HL-60/S4 (cell line): ENCODE measurements around the gene NUSAP1.
"Not testable (repeated sequence)": the region's sequence is repeated elsewhere in the genome, so short reads cannot be mapped to it uniquely, and the experiment has no call there.

ENCODE experiments used
- in situ Hi-C: fragments of 300-500 bp; cut with MboI; formaldehyde crosslinking; loops from 2 replicates; pipeline ENCODE4 v1.14.3; 2022; ENCODE audit warnings: low sequenced_read_pairs

Gene NUSAP1

DNA sequence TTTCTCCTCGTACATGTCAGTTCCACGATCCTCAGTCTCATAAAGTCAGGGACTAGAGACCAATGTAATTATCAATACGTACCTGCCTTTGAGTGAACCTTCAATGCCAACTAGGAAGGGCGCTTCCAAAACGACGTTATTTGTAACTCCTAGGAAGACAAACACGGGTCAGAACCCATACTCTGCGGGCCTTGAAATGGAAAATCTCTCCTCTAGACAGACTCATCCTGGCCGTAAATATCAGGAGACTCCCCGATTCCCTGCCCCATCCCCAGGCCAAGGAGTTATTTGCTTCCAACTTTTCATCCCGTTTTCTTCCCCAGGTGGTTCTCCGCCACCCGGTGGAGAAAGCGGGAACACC lies 868 bp upstream of the NUSAP1 start:
- in situ Hi-C loops = no loop called here

DNA sequence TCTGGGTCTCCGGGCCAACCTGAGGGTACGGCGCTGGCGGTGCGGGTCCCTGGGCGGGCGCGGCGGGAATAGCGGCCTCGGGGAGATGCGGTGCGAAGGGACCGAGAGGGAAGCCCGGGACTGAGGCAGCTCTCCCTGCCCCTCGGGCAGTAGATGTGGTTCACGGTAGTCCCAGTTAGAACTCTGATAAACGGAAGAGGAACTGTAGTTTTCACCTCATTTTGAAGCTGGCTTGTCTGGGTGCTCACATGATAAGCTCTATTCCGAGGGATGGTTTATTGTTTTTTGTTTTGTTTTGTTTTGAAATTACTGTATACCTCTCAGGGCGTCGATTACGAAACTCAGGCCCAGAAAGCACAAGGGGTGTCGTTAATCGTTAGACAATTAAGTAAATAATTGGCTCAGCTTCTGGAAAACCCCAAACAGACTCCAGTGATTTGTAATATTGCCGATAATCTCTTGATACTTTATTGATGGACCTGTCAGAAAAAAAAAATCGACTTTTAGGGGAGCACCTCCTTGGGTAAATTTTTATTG lies 413 bp downstream of the NUSAP1 start:
- in situ Hi-C loops = no loop called here

DNA sequence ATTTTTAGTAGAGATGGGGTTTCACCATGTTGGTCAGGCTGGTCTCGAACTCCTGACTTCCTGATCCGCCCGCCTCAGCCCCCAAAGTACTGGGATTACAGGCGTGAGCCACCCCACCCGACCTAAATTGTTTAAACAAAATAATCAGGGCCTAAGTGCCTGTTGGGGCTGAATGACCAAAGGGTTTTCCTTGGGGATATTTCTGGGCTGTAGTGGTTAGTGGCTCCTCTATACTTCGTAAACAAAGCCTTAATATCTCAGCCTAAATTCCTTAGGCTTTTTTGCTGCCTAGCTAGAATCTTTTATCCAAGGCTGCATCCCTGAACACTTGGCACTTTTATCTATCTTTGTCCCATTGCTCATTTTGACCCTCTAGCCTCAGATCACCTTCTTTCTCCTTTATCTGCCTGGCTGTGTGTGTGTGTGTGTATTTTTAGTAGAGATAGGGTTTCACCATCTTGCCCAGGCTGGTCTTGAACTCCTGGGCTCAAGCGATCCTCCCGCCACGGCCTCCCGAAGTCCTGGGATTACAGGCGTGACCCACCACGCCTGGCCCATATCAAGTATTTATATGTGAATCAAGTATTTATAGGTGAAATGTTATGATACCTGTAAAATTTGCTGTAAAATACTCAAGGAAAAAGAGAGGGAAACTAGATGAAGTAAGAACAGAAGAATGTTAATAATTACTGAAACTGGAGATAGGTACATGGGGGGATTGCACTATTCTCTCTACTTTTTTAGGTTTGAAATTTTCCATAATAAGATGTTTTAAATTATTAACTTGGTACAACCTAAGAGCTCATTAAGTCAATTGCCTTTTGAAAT lies 1.8 kb downstream of the NUSAP1 start:
- in situ Hi-C loops = no loop called here

DNA sequence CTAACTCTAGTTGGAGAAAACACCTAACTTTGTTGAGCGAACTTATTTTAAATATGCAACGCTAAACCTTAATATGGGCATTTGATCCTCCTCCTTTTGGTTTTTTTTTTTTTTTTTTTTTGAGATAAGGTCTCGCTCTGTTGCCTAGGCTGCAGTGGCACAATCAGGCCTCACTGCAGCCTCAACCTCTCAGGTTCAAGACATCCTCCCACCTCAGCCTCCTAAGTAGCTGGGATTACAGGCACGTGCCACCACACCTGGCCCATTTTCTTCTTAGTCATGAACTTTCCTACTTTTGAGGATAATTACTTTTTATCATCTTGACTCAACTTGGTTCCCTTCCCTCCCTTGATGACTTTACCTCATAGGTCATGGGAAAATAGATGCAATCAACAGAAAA lies 3.9 kb downstream of the NUSAP1 start:
- in situ Hi-C loops = no loop called here

DNA sequence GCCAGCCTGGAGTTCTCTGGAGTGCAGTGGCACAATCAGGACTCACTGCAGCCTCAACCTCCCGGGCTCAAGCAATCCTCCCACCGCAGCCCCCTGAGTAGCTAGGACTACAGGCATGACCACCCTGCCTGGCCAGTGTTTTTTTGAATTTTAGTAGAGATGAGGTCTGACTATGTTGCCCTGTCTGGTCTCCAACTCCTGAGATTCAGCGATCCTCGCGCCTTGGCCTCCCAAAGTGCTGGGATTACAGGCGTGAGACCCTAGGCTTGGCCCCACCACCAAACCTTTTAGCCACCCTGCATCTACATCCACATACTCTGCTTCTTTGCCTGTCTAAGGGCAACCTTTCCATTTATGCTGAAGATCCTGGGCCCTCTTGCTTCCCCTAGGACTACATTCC lies 4.4 kb downstream of the NUSAP1 start:
- in situ Hi-C loops = no loop called here

DNA sequence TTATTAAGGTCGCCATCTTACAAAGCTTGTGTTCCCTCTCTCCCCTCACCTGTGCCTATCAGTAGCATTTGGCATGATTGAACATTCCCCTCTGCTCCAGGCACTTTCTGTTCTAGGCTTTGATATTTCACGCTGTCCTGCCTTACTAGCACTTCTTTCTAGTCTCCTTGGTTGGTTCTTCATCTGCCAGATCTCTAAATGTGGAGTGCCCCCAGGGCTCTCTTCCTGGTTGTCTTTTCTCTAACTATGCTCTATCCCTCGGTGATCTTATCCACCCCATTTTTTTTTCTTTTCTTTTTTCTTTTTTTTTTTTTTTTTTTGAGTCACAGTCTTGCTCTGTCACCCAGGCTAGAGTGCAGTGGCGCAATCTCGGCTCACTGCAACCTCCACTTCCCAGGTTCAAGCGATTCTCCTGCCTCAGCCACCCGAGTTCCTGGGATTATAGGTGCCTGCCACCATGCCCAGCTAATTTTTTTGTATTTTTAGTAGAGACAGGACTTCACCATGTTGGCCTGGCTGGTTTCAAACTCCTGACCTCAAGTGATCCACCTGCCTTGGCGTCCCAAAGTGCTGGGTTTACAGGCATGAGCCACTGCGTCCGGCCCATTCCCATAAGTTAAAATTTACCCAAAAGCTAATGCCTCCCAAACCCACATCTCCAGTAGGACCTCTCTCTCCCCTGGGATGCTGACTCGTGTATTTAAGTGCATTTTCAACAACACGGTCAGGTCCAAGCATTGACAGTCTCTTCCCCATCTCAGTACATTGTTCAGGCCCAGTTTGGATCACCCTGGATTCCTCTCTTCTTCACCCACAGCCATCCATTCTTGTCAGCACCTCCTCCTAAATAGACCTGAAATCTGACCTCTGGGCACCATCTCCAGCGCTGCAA lies 5.2 kb downstream of the NUSAP1 start:
- in situ Hi-C loops = no loop called here

DNA sequence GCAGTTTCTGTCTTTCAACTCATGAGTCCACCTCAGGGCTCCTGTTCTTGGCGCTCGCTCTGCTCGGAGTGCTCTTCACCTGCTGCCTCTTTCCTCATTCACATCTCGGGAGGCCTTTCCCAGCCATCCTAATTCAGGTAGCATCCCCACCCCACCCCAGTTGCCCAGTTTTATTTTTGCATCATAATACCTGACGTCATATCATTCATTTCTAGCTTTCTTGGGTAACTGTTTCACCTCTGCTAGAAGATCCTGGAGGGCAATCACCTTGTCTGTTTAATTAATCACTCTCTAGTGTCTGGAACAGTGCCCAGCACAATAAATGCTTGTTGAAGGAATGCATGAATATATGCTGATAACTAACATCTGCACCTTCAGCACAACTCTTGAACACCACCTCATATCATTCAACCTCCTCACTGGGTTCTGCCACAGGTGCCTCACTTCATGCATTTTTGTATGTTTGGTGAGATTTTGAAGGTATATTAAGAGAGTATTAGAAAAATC lies 7.6 kb downstream of the NUSAP1 start:
- in situ Hi-C loops = no loop called here

DNA sequence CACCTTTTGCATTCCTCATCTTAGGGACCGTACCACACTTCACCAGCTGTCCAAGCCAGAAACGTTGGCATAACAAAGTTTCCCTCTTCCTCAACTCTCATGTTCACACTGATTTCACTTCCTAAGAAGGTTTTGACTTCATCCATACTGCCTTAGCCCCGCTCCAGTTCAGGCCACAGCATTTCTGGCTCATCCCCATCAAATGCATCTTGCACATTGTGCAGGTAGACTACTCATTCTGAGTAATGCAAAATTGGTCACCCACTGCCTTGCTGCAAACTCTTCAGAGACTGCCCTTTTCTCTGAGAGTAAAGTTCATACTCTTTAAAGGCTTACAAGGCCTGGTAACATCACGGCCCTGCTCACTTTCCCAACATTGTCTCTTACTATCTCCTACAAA lies 8.8 kb downstream of the NUSAP1 start:
- in situ Hi-C loops = no loop called here

DNA sequence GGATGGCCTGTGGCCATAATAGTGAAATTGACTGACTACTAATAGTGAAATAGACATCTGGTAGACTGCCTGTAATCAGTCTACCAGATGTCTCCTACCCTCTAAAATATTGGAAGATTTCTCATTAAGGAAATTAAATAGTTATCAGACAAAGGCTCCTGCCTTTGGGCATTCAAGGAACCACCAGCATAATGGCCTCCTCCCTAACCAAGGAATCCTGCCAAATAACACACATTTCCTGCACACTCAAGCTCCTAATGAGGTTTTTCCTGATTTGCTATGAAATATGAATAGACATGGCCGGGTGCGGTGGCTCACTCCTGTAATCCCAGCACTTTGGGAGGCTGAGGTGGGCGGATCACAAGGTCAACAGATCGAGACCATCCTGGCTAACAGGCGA lies 14.6 kb downstream of the NUSAP1 start:
- in situ Hi-C loops = no loop called here

DNA sequence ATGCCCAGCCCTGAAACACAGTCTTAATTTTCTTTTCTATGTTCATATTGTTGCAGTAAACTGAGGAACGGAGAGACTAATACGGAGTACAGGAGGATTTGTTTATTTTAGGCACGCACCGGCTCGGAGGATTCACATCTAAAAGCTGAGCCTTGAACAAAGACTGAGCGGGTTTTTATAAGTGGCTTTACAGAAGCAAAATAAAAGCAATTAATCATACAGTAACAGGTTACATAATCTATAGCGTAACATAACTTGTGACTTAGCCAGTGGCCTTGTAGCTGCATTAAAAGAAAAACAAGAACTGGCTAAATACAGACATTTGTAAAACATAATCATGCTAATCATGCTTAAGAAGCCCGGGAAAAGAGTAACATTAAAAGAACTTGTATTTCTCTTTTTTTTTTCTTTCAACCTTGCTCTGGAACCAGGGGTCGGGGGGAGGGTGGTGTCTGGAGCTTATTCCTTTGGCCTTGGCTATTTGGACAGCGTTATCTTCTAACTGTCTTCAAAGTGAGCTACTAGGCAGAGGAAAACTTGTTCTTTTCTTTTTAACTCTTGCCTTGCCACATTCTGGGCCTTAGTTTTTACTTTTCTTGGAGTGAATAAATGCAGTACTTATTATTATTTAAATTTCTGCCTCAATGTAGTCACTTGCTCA lies 17.5 kb downstream of the NUSAP1 start:
- in situ Hi-C loops = no loop called here

DNA sequence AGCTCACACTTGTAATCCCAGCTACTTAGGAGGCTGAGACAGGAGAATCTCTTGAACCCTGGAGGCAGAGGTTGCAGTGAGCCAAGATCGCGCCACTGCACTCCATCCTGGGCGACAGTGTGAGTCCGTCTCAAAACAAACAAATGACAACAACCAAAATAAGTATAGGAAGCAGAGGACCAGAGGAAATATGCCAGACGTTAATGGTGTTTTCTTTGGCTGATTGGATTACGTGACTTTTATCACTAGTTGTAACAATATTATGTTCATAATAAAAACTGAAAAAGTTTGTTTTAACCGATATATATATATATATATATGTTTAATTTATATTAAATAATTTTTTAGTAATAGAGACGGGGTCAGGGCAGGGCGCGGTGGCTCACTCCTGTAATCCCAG lies 21.7 kb downstream of the NUSAP1 start:
- in situ Hi-C loops = no loop called here

DNA sequence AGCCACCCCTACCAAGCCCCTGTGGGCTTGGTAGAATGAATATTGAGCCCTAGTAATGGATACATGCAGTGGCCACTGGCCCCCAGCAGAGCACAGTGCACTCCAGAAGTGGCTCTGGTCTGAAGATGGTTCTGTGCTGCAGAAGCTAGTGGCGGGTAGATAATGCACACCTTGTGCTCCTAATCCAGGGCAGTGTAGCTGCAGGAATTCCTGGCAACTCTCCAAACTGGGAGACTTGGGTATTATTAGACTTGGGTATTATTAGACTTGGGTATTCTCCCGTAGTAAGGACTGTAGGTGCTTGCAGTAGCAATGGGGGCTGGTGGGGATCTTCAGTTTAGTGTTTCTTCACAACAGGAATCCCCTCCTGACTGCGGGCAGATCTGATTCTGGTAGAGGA lies 34.7 kb downstream of the NUSAP1 start:
- in situ Hi-C loops = no loop called here

DNA sequence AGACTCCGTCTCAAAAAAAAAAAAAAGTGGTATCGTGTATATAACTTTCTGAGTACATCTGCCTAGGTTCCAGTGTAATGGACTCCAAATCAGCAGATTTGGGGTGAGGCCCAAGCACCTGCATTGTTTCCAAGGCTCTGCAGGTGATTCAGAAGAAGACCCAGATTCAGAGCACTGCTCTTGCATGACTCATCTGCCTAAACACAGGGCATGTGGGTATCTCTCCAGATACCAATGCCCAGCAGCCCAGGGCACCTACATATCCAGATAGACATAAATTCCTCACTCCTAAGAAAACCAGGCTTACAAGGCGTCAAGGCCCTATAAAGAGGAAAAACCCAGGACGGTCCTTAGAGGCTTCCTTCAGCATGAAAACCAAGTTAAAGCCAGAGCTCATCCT lies 45.3 kb downstream of the NUSAP1 start:
- in situ Hi-C loops = no loop called here

DNA sequence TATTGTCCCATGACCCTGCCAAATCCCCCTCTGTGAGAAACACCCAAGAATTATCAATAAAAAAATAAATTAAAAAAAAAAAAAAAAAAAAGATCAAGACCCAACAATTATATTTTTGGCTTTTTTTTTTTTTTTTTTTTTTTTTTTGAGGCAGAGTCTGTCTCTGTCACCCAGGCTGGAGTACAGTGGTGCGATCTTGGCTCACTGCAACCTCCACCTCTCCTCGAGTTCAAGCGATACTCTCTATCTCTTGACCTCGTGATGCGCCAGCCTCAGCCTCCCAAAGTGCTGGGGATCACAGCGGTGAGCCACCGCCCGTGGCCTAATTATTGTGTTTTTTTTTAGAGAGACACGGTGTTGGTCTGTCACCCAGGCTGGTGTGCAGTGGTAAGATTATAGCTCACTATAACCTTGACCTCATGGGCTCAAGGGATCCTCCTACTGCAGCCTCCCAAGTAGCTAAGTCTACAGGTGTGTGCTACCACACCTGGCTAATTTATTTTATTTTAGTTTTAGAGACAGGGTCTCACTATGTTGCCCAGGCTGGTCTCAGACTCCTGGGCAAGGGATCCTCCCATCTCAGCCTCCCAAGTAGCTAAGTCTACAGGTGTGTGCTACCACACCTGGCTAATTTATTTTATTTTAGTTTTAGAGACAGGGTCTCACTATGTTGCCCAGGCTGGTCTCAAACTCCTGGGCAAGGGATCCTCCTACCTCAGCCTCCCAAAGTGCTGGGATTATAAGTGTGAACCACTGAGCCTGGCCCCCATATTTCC lies 51.5 kb downstream of the NUSAP1 start:
- in situ Hi-C loops = not testable (repeated sequence)

DNA sequence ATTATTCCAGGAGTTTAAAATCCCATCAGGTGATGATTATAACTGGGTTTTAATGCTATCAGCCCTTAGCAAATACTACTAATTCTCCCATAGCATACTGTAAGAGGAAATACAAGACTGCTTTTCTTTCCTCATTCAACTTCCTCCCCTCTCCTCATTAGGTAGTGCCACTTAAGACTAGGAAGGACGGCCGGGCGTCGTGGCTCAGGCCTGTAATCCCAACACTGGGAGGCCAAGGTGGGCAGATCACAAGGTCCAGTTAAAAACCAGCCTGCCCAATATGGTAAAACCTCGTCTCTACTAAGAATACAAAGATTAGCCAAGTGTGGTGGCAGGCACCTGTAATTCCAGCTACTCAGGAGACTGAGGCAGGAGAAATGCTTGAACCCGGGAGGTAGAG lies 55.0 kb downstream of the NUSAP1 start:
- in situ Hi-C loops = no loop called here

DNA sequence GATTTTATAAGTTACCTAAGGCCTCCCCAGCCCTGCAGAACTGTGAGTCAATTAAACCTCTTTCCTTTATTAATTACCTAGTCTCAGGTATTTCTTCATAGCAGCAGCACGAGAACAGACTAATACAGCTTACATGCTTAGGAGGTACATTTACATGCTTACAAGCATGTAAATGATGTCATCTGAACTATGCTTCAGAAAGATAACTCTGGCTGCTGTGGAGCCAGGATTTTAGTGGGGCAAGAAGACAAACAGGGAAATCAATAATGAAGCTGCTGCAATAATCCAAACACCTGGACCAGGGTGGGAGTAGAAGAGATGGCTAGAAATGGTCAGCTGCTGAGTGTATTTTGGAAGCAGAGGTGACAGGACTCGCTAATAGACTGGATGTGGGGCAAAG lies 60.0 kb downstream of the NUSAP1 start:
- in situ Hi-C loops = no loop called here

DNA sequence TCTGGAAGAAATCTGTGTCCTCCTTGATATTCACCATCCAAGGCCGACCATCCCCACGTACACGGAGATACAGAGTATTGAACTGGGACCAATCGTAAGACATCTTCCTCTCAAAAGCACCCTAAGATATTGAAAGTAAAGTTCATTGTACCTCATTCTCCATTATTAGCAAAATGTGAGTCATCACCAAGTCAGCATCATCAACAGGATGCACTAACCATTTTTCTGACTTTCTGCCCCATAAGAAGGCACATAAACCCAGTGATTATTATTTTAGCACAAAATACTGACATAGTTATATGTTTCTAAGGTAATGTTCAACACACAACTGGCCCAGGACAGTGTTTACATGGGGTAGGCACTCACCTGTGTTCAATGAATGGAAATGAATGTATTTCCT lies 62.2 kb downstream of the NUSAP1 start:
- in situ Hi-C loops = no loop called here

DNA sequence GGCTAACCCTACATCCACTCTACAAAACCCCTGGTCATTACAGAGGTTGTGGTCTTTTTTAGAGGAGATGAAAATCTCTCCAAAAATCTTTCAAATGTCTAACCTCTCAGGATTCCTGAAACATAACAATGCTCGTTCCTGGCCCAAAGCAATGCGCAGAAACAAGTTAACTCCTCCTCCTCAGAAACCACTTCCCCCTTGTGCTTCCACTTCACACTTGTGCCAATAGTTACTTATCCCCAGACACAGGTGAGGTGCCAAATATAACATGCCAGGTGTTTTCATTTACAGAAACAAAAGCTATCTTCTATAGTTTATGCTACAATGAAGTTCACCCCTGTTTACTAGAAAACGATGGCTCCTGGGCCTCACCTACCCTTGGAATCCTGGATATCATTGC lies 63.4 kb downstream of the NUSAP1 start:
- in situ Hi-C loops = no loop called here

DNA sequence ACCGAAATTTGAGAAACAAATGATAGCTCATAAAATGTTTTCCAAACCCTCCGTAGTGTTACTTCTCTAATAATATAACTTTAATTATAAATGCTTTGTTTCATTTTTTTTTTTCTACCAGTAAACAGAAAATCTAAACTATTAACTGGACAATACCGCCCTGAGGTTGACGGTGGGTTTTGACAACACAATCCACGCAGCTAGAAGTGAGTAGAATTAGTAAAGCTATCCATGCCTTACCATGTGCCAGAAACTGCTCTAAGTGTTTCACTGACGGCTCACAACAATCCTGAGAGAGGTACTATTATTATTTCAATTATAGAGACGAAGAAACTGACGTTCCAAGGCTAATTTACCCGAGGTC lies 69.2 kb downstream of the NUSAP1 start:
- in situ Hi-C loops = no loop called here

DNA sequence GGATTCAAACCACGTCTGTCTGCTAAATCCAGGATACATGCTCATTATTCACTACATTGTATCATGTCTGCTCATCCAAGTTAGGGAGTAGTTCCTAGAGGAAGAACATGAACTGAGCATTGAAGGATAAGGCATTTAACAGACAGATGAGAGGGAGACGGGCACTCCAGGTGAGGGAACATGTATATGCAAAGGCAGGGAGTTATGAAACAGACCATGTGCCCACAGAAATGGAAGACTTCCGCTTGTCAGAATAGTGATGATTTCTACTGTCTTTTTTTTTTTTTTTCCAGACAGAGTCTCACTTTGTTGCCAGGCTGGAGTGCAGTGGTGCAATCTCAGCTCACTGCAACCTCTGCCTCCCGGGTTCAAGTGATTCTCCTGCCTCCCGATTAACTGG lies 74.7 kb downstream of the NUSAP1 start:
- in situ Hi-C loops = no loop called here

DNA sequence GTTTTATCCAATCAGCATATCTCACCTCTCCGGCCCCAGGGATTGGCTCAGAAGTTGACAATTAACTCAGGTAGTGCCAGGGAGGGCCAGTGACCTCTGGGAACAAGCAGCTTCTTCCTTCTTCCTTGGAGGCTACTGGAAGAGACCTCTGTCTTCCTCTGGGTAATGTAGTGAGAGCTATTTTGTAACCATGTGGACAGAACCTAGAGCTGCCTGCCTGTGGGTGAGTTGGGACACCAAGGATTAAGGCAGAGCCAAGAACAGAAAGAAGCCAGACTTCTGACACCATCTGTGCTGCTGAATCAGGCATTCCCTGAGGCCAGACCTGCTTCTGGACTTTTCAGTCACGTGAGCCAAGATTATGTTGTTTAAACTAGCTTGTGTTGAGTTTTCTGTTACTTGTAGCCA lies 75.6 kb downstream of the NUSAP1 start:
- in situ Hi-C loops = no loop called here
